Fibroblast of the aortic adventitia (primary cell): ENCODE measurements around the gene LTBP1. TPM values are rescaled to one million over a fixed set of nuclear protein-coding genes. Genes with fewer than 3 reads are reported as not detected.

Experiments
- DNase-seq: peaks from one replicate; pipeline ENCODE4 v3.0.0-alpha.2; 2010; ENCODE audit warnings: low read depth
- H3K4me3 ChIP-seq: 2 replicates; pipeline ENCODE4 v1.5.1; 2011; ENCODE audit warnings: low read depth, mild to moderate bottlenecking, control low read depth, low read length, moderate library complexity
- total RNA-seq: library from RNA; depleted of rRNA; stranded (reverse); fragments of >200 nt; gene quantifications from 2 replicates; pipeline ENCODE4 v1.2.3, GENCODE V29; 2012; ENCODE audit warnings: low replicate concordance
- TF ChIP-seq, protein P1 (sequence below): IDR thresholded peaks from 2 replicates; pipeline ENCODE4 v1.5.1; 2011; ENCODE audit warnings: mild to moderate bottlenecking, low read length, control low read depth, inconsistent platforms; ENCODE audit not compliant: insufficient read depth

LTBP1 gene
- total RNA-seq, 1 donor, result 947 TPM

- no peak for DNase-seq
- TF ChIP-seq, protein P1, sequence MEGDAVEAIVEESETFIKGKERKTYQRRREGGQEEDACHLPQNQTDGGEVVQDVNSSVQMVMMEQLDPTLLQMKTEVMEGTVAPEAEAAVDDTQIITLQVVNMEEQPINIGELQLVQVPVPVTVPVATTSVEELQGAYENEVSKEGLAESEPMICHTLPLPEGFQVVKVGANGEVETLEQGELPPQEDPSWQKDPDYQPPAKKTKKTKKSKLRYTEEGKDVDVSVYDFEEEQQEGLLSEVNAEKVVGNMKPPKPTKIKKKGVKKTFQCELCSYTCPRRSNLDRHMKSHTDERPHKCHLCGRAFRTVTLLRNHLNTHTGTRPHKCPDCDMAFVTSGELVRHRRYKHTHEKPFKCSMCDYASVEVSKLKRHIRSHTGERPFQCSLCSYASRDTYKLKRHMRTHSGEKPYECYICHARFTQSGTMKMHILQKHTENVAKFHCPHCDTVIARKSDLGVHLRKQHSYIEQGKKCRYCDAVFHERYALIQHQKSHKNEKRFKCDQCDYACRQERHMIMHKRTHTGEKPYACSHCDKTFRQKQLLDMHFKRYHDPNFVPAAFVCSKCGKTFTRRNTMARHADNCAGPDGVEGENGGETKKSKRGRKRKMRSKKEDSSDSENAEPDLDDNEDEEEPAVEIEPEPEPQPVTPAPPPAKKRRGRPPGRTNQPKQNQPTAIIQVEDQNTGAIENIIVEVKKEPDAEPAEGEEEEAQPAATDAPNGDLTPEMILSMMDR, result no peak
- no peak overlapping the region for H3K4me3 ChIP-seq
Observed at GRCh38 chr2:33347856-33348255, 401.1 kb downstream of the LTBP1 start.

GRCh38 chr2:33350632-33351031 lies 403.9 kb downstream of the LTBP1 start:
- TF ChIP-seq, protein P1, result no peak
- H3K4me3 ChIP-seq, result no peak overlapping the region
- DNase-seq, result no peak

DNA sequence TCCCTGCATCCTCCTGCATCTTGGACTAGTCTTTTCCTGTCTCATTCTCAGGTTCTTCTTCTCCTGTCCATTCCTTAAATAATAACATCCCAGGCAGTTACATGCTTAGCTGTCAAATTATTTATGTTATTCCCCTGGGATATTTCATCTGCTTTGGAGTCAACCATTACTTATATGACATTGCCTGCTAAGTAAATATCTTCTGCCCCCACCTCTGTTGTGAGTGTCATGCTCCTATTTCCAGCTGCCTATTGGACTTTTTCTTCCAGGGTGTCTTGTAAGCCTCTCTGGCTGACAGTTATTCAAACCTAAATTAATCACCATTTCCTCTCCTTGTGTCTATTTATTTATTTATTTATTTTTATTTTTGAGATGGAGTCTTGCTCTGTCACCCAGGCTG lies 405.0 kb downstream of the LTBP1 start:
- no peak overlapping the region for H3K4me3 ChIP-seq
- no peak for DNase-seq
- TF ChIP-seq, protein P1, result no peak

DNA sequence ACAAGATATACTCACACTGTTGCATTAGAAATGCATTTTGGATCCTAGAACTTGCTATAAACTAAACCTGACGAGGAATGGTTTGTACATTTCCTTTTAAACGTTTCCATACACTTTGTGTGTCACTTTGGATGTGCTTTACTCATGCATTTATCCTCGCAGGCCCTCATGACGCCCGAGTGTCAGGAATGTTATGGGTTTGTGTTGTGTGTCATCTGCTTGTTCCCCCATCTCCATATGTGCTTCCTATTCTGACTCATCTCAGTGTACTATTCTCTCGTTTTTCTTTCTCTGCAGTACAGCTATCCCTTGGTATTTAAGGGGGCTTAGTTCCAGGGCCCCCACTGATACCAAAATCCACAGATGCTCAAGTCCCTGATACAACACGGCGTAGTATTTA lies 408.2 kb downstream of the LTBP1 start:
- TF ChIP-seq, protein P1, result no peak
- H3K4me3 ChIP-seq, result no peak overlapping the region
- DNase-seq, result no peak

DNA sequence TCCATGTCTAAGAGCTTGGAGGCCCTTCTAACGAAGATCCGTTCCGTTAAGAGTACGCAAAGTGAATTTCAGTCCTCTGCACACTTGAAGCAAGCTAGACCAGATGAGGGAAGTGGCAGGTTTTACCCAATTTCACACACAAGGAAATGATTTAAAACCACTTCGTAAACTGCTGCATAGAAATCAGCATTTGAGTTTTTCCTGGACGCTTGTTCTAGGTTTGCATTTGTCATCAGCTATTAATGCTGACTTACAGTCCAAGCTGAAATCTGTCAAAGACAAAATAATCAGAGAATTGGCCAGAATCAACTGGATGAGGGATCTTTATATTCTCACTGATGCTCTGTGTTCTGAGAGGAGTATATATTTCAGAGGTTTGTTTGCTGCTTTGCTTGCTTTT lies 412.1 kb downstream of the LTBP1 start:
- TF ChIP-seq, protein P1, result no peak
- no peak overlapping the region for H3K4me3 ChIP-seq
- no peak for DNase-seq

- DNase-seq, result no peak
- no peak overlapping the region for H3K4me3 ChIP-seq
- TF ChIP-seq, protein P1, result no peak
Observed at GRCh38 chr2:33363325-33364298, 416.9 kb downstream of the LTBP1 start.
